PFSK-1 (cell line): ENCODE measurements around the gene PPP1R10.

Experiments
- FOXP2 ChIP-seq: optimal IDR thresholded peaks from 2 replicates; pipeline ENCODE3; 2011; ENCODE audit warnings: borderline replicate concordance, control low read depth, inconsistent platforms; ENCODE audit not compliant: insufficient read depth; ENCODE audit errors: extremely low read length, extremely low read depth
- POLR2AphosphoS5 ChIP-seq: IDR thresholded peaks from 2 replicates; pipeline ENCODE4 v1.6.1; 2012; ENCODE audit warnings: low read depth, mild to moderate bottlenecking, control low read depth, low read length, moderate library complexity
- TAF1 ChIP-seq: IDR thresholded peaks from 2 replicates; pipeline ENCODE4 v1.6.1; 2012; ENCODE audit warnings: low read length, control low read depth, borderline replicate concordance; ENCODE audit not compliant: insufficient read depth

DNA sequence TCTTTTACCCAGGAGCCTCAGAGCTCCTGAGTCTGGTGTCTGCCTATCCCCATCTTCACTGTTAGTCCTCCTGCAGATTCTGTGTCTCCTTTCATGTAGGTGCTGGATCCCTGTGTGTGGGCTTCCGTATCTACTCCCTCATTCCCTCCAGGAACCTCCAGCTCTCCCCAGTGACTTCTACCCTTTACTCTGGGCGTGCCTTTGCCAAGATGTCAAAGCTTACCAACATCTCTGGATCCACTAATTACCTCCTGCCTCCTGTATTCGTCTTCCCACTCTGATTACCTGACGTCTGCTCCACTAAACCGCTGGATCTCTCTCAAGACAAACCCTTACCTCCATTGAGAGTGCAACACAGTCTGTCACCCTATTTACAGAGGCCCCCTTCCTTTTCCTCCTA is 27.7 kb upstream of the PPP1R10 start:
- TF ChIP-seq POLR2AphosphoS5 (no peak), FOXP2 (no peak), TAF1 (no peak)
